Ectodermal cell (in vitro differentiated cells): Measurements from ENCODE around the gene ABLIM1.

Experiments
- H3K27ac ChIP-seq: 2 replicates; pipeline ENCODE4 v1.7.0; 2013; ENCODE audit warnings: mild to moderate bottlenecking, low read depth, low read length; ENCODE audit not compliant: insufficient read depth, poor library complexity, severe bottlenecking
- H3K27me3 ChIP-seq: 2 replicates; pipeline ENCODE4 v1.7.0; 2013; ENCODE audit warnings: mild to moderate bottlenecking, low read length; ENCODE audit not compliant: insufficient read depth, control insufficient read depth, poor library complexity, severe bottlenecking
- H3K36me3 ChIP-seq: one replicate; pipeline ENCODE4 v1.7.0; 2013; ENCODE audit warnings: low read length; ENCODE audit not compliant: control insufficient read depth, insufficient read depth
- H3K4me1 ChIP-seq: one replicate; pipeline ENCODE4 v1.7.0; 2013; ENCODE audit warnings: low read length; ENCODE audit not compliant: control insufficient read depth, insufficient read depth
- H3K4me3 ChIP-seq: 2 replicates; pipeline ENCODE4 v1.7.0; 2013; ENCODE audit warnings: low read depth, low read length, control low read depth; ENCODE audit not compliant: insufficient read depth
- H3K9me3 ChIP-seq: 2 replicates; pipeline ENCODE4 v1.7.0; 2013; ENCODE audit warnings: mild to moderate bottlenecking, low read length, moderate library complexity; ENCODE audit not compliant: control insufficient read depth
- WGBS, 2 experiments: methylation state at CpG; one replicate each; pipeline ENCODE4 v1.1.7; 2013; ENCODE audit warnings: missing lambda C conversion rate in 2 of 2; 5-methylcytosine and 5-hydroxymethylcytosine counted together

The ABLIM1 gene

GRCh38 chr10:114404171-114405010 is 253.7 kb downstream of the ABLIM1 start, which contains the start of gene AFAP1L2:
Gene AFAP1L2, minus strand, starts transcription at chr10:114404502. Its CDS starts 47 bp downstream, at chr10:114404455.
- H3K4me1 ChIP-seq, result peaks cover 12% of the 10 kb centered on the region
- H3K36me3 ChIP-seq, result no peaks in the 10 kb centered on the region
- H3K27ac ChIP-seq, result no peak within 1 kb of the TSS
- H3K27me3 ChIP-seq, result peaks cover 55% of the 10 kb centered on the region
- 1% methylated on average over 88 of the region's 88 CpGs for whole genome bisulfite sequencing, 2 experiments
- peak within 1 kb of the TSS; percentile 44 for H3K4me3 ChIP-seq
- no peaks in the 10 kb centered on the region for H3K9me3 ChIP-seq

- 0 to 1% methylated on average over 44 of the region's 44 CpGs for WGBS, 2 experiments
- Histone ChIP-seq H3K36me3 (no peaks in the 10 kb centered on the region), H3K4me1 (peaks cover 13% of the 10 kb centered on the region), H3K27me3 (peaks cover 55% of the 10 kb centered on the region), H3K9me3 (no peaks in the 10 kb centered on the region), H3K4me3 (peak overlapping the region; percentile 44), H3K27ac (no peak overlapping the region)
Observed at GRCh38 chr10:114403541-114404161, 254.4 kb downstream of the ABLIM1 start.

GRCh38 chr10:114402871-114403540 is 255.1 kb downstream of the ABLIM1 start:
- Histone ChIP-seq H3K4me1 (peaks cover 15% of the 10 kb centered on the region), H3K4me3 (peak overlapping the region; percentile 44), H3K27me3 (peaks cover 55% of the 10 kb centered on the region), H3K27ac (no peak overlapping the region), H3K9me3 (no peaks in the 10 kb centered on the region), H3K36me3 (no peaks in the 10 kb centered on the region)
- 11 to 12% methylated on average over 17 of the region's 17 CpGs for WGBS, 2 experiments

DNA sequence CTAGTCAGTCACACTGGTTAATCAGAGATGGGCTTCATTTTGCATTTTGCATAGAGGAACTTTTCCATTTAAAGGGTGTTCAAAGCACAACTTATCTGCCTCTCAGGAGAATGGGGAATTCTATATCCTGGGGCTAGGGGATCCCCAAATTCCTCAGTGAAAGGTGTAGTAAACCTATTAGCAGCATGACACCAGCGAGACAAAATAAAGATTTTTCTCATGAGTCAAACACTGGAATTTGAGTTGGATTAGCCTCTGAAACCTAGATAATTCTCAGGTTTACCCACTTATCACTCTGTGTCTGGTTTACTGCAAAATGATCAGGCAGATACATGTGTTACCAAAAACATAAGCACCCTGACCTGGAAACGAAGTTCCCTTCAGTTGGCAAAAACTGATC is 255.8 kb downstream of the ABLIM1 start:
- H3K9me3 ChIP-seq, result no peaks in the 10 kb centered on the region
- H3K27ac ChIP-seq, result no peak overlapping the region
- WGBS, 2 experiments, result 80 to 86% methylated on average over 2 of the region's 2 CpGs
- H3K27me3 ChIP-seq, result peaks cover 55% of the 10 kb centered on the region
- H3K4me3 ChIP-seq, result no peak overlapping the region
- H3K4me1 ChIP-seq, result peaks cover 15% of the 10 kb centered on the region
- no peaks in the 10 kb centered on the region for H3K36me3 ChIP-seq

DNA sequence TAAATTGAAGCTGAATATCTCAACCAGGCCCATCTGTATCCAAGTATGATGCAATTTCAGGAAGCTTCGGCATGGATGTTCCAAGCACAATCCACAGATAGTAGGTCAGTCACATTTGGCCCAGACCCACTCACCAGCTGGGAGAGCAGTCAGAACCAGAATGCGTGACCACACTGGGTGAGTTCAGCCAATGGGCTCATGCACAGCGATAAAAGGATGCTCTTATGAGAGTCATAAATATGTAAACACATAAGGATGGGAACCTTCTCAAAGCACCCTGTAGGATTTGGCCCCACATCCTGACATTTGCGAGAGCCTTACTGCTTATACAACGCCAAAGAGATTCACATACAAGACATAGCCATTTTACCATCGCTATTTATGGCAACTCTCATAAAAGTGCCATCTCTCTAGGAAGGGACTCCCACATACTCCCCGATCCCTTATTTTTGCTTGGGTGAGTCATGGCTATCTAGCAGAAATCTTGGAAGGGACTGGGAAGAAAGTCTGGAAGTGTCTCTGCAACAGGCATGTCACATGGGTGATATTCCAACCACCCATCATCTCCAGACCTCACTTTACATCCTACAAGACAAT is 256.8 kb downstream of the ABLIM1 start:
- peaks cover 15% of the 10 kb centered on the region for H3K4me1 ChIP-seq
- H3K36me3 ChIP-seq, result no peaks in the 10 kb centered on the region
- no peak overlapping the region for H3K27ac ChIP-seq
- H3K9me3 ChIP-seq, result no peaks in the 10 kb centered on the region
- 95 to 96% methylated on average over 7 of the region's 7 CpGs for WGBS, 2 experiments
- H3K4me3 ChIP-seq, result no peak overlapping the region
- peaks cover 53% of the 10 kb centered on the region for H3K27me3 ChIP-seq

DNA sequence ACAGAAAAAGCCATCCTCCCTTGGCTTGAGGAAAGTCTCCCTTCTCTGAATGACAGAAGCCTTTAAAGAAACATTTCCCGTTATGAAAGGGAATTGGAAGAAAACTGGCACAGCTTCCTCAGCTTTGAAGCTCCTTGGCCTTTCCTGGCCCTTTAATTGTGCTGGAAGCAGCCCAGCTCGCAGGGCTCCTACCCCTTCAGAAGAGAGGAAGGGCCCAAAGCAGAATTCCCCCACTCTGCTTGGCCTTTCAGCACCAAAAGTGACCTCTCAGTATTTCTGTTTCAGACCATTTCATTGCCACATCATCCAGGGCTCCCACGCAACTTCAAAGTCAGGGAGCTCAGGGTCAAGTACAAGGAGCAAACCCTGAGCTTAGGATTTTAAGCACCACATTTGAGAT is 258.0 kb downstream of the ABLIM1 start:
- 54 to 59% methylated on average over 3 of the region's 3 CpGs for WGBS, 2 experiments
- H3K4me3 ChIP-seq, result no peak overlapping the region
- no peaks in the 10 kb centered on the region for H3K9me3 ChIP-seq
- no peaks in the 10 kb centered on the region for H3K36me3 ChIP-seq
- H3K4me1 ChIP-seq, result peaks cover 15% of the 10 kb centered on the region
- no peak overlapping the region for H3K27ac ChIP-seq
- peaks cover 41% of the 10 kb centered on the region for H3K27me3 ChIP-seq

DNA sequence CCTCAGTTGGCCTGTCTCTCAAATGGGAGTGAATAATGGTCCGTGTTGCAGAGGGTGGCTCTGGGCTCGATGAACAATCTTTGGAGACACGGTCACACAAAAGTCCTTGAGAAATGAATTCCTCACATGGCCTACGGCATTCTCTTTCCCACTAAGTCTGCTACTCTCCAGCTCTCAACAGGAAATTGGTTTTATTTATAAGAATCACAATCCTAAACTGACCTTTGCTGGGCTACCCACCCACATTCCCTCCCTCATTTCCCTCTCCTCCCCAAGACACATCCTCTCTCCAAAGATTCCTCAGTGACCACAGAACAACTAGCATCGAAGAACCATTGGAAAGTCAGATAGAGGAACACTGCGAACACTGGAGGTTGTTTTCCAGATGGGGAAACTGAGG is 258.5 kb downstream of the ABLIM1 start:
- Histone ChIP-seq H3K27ac (no peak overlapping the region), H3K9me3 (no peaks in the 10 kb centered on the region), H3K4me1 (peaks cover 15% of the 10 kb centered on the region), H3K27me3 (peaks cover 36% of the 10 kb centered on the region), H3K36me3 (no peaks in the 10 kb centered on the region), H3K4me3 (no peak overlapping the region)
- 93 to 96% methylated on average over 6 of the region's 6 CpGs for WGBS, 2 experiments

DNA sequence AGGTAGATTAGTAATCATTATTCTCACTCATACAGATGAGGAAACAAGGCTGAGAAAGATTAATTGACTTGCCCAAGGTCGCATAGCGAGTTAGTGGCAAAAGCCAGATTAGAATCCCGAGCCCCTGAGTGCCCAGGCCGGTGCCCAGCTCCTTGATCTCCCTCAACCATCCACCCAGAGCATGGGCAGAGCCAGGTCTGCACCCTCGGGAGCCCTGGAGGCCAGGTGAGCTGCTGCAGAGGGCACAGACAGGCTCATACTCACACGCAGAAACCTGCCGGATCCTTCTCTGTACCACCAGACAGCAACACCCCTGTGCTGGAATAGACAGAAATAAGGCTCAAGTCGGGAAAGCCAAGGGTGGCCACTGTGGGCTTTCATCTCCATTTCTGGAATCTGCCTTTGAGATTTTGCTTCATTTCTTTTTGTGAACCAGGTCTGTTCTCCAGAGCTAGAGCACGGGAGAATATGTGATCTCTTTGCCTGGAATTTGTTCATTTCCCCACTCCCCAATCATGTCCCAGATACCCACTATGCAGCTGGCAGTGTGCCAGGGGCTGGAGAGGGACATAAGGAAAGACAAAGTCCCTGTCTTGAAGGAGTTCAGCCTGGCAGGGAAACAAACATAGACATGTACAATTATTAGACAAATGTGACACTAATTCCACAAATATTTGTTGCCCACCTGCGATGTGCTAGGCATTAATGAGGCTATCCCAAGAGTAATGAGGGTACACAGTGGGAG is 259.3 kb downstream of the ABLIM1 start:
- Histone ChIP-seq H3K4me1 (peaks cover 23% of the 10 kb centered on the region), H3K36me3 (no peaks in the 10 kb centered on the region), H3K27ac (no peak overlapping the region), H3K27me3 (peaks cover 28% of the 10 kb centered on the region), H3K4me3 (no peak overlapping the region), H3K9me3 (no peaks in the 10 kb centered on the region)
- 92 to 93% methylated on average over 10 of the region's 10 CpGs for WGBS, 2 experiments

GRCh38 chr10:114397651-114398145 is 260.4 kb downstream of the ABLIM1 start:
- H3K9me3 ChIP-seq, result no peaks in the 10 kb centered on the region
- peaks cover 24% of the 10 kb centered on the region for H3K4me1 ChIP-seq
- H3K36me3 ChIP-seq, result no peaks in the 10 kb centered on the region
- H3K27ac ChIP-seq, result no peak overlapping the region
- H3K4me3 ChIP-seq, result no peak overlapping the region
- peaks cover 17% of the 10 kb centered on the region for H3K27me3 ChIP-seq
- WGBS, 2 experiments, result 78 to 79% methylated on average over 5 to 6 of the region's 6 CpGs
